Right forelimb (tissue), 1 donor: ENCODE measurements around the gene SLC51B.

Experiments used
- DNase-seq: peaks from one replicate; pipeline ENCODE4 v3.0.0-alpha.2; 2018

Gene SLC51B

GRCh38 chr15:65101891-65102708 lies 56.9 kb downstream of the SLC51B start:
- DNase-seq: no peak

GRCh38 chr15:65102912-65103311 lies 57.7 kb downstream of the SLC51B start:
- DNase-seq: no peak
